ENCODE data around the gene MDC1. TPM values are rescaled to one million over a fixed set of nuclear protein-coding genes. Genes with fewer than 3 reads are reported as not detected.

Gene MDC1
- total RNA-seq, 1 donor from 2014 or later = 14.7 TPM

GRCh38 chr6:30709101-30709868, 7.8 kb downstream of the MDC1 start:
- no peak for DNase-seq (ENCODE audit: low read depth)

DNA sequence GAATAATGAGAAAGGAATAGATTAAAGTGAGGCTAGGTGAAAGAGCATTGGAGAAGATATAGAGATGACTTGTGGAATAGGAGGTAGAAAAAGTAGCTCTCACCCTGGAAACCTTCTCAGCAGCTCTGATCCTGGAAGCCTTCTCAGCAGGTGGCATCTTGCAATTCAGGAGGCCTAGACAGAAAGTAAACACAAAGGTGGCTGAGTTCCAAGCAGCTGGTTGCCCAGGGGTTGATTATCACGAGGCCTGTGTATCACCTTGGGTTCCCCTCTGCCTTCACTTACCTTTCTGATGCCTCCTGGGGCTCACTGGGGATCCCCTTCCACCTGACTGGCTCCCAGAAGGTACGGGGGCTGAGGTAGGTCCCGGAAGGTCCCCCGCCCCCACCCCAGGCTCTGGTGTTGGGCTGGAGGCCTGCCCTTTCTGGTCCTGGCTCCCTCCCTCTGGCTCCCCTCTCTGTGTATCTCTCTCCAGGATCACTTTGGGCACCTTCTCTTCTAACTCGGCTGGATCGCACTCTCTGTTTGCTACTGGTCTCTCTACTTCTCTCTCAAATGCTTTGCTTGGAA, 9.7 kb downstream of the MDC1 start:
- peaks cover 3% of the 10 kb centered on the region for H3K36me3 ChIP-seq (ENCODE audit: control insufficient read depth, insufficient read depth, low read length)
- DNase-seq (ENCODE audit: low read depth) = no peak
- no peaks in the 10 kb centered on the region for H3K27me3 ChIP-seq (ENCODE audit: control insufficient read depth, insufficient read depth, low read length)
- no peak for TF ChIP-seq CTCF (IDR thresholded peaks at IDR 0.05; ENCODE audit: insufficient read depth, low read length, poor library complexity, severe bottlenecking)
- H3K4me3 ChIP-seq (ENCODE audit: low read depth, low read length) = no peak overlapping the region

More at GRCh38 chr6:30709101-30709868, 7.8 kb downstream of the MDC1 start:
- Histone ChIP-seq H3K27me3 (ENCODE audit: control insufficient read depth, insufficient read depth, low read length) (no peaks in the 10 kb centered on the region), H3K36me3 (ENCODE audit: control insufficient read depth, insufficient read depth, low read length) (no peaks in the 10 kb centered on the region), H3K4me3 (ENCODE audit: low read depth, low read length) (no peak overlapping the region)
- TF ChIP-seq CTCF (IDR thresholded peaks at IDR 0.05; ENCODE audit: insufficient read depth, low read length, poor library complexity, severe bottlenecking) = no peak

DNA sequence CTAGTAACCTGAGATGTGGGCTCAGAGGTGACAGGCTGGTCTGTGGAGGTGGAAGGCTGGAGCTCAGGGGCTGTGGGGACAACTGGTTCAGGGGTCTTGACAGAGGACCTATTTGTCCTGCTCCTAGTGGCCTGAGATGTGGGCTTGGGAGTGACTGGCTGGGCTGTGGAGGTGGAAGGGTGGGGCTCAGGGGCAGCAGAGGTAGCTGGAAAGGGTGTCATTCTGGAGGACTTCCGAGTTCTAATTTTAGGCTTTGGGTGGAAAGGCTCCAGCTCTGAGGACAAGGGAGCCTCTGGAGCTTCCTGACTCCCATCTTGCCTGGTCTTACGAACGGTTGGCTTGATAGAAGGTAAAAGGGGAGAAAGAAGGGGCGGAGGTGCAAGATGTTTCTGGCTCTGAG, 11.5 kb downstream of the MDC1 start:
- Histone ChIP-seq H3K27me3 (ENCODE audit: control insufficient read depth, insufficient read depth, low read length) (no peaks in the 10 kb centered on the region), H3K36me3 (ENCODE audit: control insufficient read depth, insufficient read depth, low read length) (peaks cover 3% of the 10 kb centered on the region), H3K4me3 (ENCODE audit: low read depth, low read length) (no peak overlapping the region)
- TF ChIP-seq CTCF (IDR thresholded peaks at IDR 0.05; ENCODE audit: insufficient read depth, low read length, poor library complexity, severe bottlenecking) = no peak
- no peak for DNase-seq (ENCODE audit: low read depth)

- DNase-seq (ENCODE audit: low read depth) = no peak
- no peaks in the 10 kb centered on the region for H3K27me3 ChIP-seq (ENCODE audit: control insufficient read depth, insufficient read depth, low read length)
- peaks cover 3% of the 10 kb centered on the region for H3K36me3 ChIP-seq (ENCODE audit: control insufficient read depth, insufficient read depth, low read length)
- no peak overlapping the region for H3K4me3 ChIP-seq (ENCODE audit: low read depth, low read length)
- TF ChIP-seq CTCF (IDR thresholded peaks at IDR 0.05; ENCODE audit: insufficient read depth, low read length, poor library complexity, severe bottlenecking) = no peak
Observed at GRCh38 chr6:30703821-30704220, 13.3 kb downstream of the MDC1 start.

DNA sequence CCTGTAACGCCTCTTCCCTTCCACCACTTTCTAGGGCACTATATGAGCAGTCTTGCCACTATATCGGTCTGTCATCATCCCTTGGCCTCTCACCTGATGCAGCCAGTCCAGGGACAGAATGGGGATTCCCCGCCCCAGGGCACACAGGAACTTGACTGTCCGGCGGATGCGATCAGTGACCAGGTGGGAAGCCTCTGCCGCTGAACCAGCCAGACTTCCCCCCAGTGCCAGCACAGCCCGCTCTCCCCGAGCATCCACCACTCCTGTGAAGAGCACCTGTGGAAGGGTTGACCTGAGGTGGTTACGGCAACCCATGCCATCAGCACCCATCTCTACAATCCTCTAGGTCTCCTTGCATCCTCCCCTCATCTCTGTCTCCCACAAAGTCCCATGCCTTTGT, 14.1 kb downstream of the MDC1 start:
- no peak for TF ChIP-seq CTCF (IDR thresholded peaks at IDR 0.05; ENCODE audit: insufficient read depth, low read length, poor library complexity, severe bottlenecking)
- Histone ChIP-seq H3K36me3 (ENCODE audit: control insufficient read depth, insufficient read depth, low read length) (peaks cover 3% of the 10 kb centered on the region), H3K27me3 (ENCODE audit: control insufficient read depth, insufficient read depth, low read length) (no peaks in the 10 kb centered on the region), H3K4me3 (ENCODE audit: low read depth, low read length) (no peak overlapping the region)
- DNase-seq (ENCODE audit: low read depth) = no peak

All from kidney epithelial cell (primary cell).